ENCODE measurements around the gene FIGNL2. TPM values are rescaled to one million over a fixed set of nuclear protein-coding genes. Genes with fewer than 3 reads are reported as not detected.

FIGNL2 gene
- total RNA-seq, 1 donor from 2014 or later: 9.3 TPM

DNA sequence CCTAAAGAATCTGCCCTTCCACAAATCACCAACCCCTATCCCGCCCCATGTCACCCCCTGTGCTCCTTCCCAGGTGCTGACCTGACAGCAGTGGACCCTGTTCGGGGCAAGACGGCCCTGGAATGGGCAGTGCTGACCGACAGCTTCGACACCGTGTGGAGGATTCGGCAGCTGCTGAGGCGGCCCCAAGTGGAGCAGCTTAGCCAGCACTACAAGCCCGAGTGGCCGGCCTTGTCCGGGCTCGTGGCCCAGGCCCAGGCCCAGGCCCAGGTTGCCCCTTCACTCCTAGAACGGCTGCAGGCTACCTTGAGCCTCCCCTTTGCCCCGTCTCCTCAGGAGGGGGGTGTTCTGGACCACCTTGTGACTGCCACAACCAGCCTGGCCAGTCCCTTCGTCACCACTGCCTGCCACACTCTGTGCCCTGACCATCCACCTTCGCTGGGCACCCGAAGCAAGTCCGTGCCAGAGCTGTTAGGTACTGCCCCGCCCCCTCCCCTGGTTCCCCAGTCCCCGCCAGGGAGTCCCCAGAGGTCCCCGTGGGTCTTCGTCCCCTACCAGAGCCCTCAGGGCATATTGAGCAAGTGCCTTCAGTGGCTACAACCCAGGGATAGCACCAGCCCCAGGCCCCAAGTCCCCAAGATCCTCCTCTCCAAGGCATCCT lies 42.1 kb upstream of the FIGNL2 start:
- no peak for DNase-seq (ENCODE audit: low spot score)
- H3K27me3 ChIP-seq: peaks cover 3% of the 10 kb centered on the region
- H3K27ac Mint-ChIP-seq: no peak overlapping the region

DNA sequence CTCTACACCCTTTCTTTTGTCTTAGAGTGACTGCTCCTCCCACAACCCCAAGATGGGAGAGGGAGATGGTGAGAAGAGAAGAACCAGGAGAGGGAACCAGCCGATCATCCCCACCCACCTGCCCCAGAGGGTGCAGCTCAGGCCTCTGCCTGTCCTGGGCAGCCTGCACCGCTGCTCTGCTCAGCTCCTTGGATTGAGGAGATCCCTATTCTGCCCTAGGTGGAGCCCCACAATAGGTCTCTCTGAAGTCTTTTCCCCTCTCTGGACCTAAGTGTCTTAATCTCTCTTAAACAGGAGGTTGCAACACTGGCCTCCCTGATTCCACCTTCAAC lies 41.6 kb upstream of the FIGNL2 start:
- TF ChIP-seq EZH2phosphoT487 (IDR thresholded peaks at IDR 0.05): no peak
- TF ChIP-seq, protein P1, sequence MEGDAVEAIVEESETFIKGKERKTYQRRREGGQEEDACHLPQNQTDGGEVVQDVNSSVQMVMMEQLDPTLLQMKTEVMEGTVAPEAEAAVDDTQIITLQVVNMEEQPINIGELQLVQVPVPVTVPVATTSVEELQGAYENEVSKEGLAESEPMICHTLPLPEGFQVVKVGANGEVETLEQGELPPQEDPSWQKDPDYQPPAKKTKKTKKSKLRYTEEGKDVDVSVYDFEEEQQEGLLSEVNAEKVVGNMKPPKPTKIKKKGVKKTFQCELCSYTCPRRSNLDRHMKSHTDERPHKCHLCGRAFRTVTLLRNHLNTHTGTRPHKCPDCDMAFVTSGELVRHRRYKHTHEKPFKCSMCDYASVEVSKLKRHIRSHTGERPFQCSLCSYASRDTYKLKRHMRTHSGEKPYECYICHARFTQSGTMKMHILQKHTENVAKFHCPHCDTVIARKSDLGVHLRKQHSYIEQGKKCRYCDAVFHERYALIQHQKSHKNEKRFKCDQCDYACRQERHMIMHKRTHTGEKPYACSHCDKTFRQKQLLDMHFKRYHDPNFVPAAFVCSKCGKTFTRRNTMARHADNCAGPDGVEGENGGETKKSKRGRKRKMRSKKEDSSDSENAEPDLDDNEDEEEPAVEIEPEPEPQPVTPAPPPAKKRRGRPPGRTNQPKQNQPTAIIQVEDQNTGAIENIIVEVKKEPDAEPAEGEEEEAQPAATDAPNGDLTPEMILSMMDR (IDR thresholded peaks at IDR 0.05): no peak
- TF ChIP-seq EZH2 (IDR thresholded peaks at IDR 0.05): no peak
- no peaks in the 10 kb centered on the region for H3K79me2 ChIP-seq (ENCODE audit: low read depth)
- no peak overlapping the region for H3K4me2 ChIP-seq
- no peak overlapping the region for H3K4me3 ChIP-seq
- Mint-ChIP-seq H3K9me3 (no peaks in the 10 kb centered on the region), H3K4me3 (no peak overlapping the region), H3K36me3 (no peaks in the 10 kb centered on the region), H3K27me3 (ENCODE audit: insufficient read depth, low read depth) (peaks cover 19% of the 10 kb centered on the region), H3K4me1 (peaks cover 16% of the 10 kb centered on the region), H3K27ac (no peak overlapping the region)
- peaks cover 3% of the 10 kb centered on the region for H3K27me3 ChIP-seq
- H3K4me1 ChIP-seq: peaks cover 7% of the 10 kb centered on the region
- no peaks in the 10 kb centered on the region for H3K9me3 ChIP-seq (ENCODE audit: low read depth)
- peaks cover 5% of the 10 kb centered on the region for H3F3A ChIP-seq (ENCODE audit: low read depth)
- H4K20me1 ChIP-seq (ENCODE audit: low read depth): no peaks in the 10 kb centered on the region
- no peak for DNase-seq (ENCODE audit: low spot score)
- H3K36me3 ChIP-seq: no peaks in the 10 kb centered on the region
- no peak overlapping the region for H3K27ac ChIP-seq
- no peak overlapping the region for H3K9ac ChIP-seq
- no peak overlapping the region for H2AFZ ChIP-seq (replicated peaks)

More for the DNA sequence above, 42.1 kb upstream of the FIGNL2 start:
- Mint-ChIP-seq H3K4me3 (no peak overlapping the region), H3K27me3 (ENCODE audit: insufficient read depth, low read depth) (peaks cover 17% of the 10 kb centered on the region), H3K4me1 (peaks cover 20% of the 10 kb centered on the region), H3K9me3 (no peaks in the 10 kb centered on the region), H3K36me3 (no peaks in the 10 kb centered on the region)
- Histone ChIP-seq H3K27ac (no peak overlapping the region), H3K36me3 (no peaks in the 10 kb centered on the region), H3K4me1 (peaks cover 12% of the 10 kb centered on the region), H3K9ac (no peak overlapping the region), H3K79me2 (ENCODE audit: low read depth) (no peaks in the 10 kb centered on the region), H3F3A (ENCODE audit: low read depth) (peaks cover 10% of the 10 kb centered on the region), H4K20me1 (ENCODE audit: low read depth) (no peaks in the 10 kb centered on the region), H2AFZ (replicated peaks) (no peak overlapping the region), H3K9me3 (ENCODE audit: low read depth) (no peaks in the 10 kb centered on the region), H3K4me3 (no peak overlapping the region), H3K4me2 (no peak overlapping the region)
- TF ChIP-seq, protein P1 (IDR thresholded peaks at IDR 0.05): no peak
- TF ChIP-seq EZH2 (IDR thresholded peaks at IDR 0.05) (no peak), EZH2phosphoT487 (IDR thresholded peaks at IDR 0.05) (no peak)

DNA sequence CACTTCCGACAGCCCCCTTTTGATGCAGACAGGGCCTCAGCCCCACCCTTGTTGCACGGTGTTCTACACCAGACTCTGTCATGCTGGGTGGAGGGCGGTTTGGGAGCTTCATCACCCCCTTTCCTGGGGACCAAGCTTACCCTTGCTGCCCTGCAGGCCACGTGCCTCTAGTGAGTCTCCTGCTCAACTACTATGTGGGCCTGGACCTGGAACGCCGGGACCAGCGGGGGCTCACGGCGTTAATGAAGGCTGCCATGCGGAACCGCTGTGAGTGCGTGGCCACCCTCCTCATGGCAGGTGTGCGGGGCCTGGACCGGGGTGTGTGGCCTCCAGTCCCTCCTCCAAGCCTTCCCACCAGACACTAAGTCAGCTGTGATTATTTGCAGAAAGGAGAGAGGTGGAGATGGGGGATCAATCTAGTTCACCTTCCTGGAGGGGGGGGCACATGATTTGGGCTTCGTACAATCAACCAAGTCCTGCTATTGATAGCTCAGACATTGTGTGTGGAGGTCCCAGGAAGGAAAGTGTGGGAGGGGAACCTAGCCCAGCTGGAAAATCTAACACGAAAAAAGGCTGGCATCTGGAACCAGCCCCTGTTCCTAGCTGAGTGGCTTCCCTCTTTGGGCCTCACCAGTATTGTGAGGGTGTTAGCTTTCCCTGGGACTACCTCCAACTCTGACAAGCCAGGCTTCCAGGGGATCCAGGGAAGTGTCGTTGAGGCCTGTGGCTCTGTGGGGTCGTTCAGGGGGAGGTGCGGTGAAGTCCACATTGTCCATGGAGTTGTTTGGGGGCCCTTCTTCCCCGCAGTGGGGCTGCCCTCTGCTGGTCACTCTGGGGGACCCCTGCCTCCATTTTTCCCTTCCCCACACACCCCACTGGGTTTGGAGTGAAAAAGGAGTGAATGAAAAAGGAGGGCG lies 41.0 kb upstream of the FIGNL2 start:
- DNase-seq (ENCODE audit: low spot score): no peak
- no peak overlapping the region for H2AFZ ChIP-seq (replicated peaks)

More for the DNA sequence above, 41.0 kb upstream of the FIGNL2 start:
- H3K9ac ChIP-seq: no peak overlapping the region
- Mint-ChIP-seq H3K27me3 (ENCODE audit: insufficient read depth, low read depth) (peaks cover 22% of the 10 kb centered on the region), H3K36me3 (no peaks in the 10 kb centered on the region), H3K9me3 (no peaks in the 10 kb centered on the region), H3K27ac (no peak overlapping the region), H3K4me1 (peaks cover 13% of the 10 kb centered on the region), H3K4me3 (no peak overlapping the region)
- H3K27ac ChIP-seq: no peak overlapping the region
- H3K4me1 ChIP-seq: peaks cover 6% of the 10 kb centered on the region
- no peaks in the 10 kb centered on the region for H3K9me3 ChIP-seq (ENCODE audit: low read depth)
- no peak overlapping the region for H3K4me2 ChIP-seq
- H3K4me3 ChIP-seq: no peak overlapping the region
- H4K20me1 ChIP-seq (ENCODE audit: low read depth): no peaks in the 10 kb centered on the region
- no peaks in the 10 kb centered on the region for H3K36me3 ChIP-seq
- no peaks in the 10 kb centered on the region for H3K79me2 ChIP-seq (ENCODE audit: low read depth)
- TF ChIP-seq EZH2phosphoT487 (IDR thresholded peaks at IDR 0.05): no peak
- no peak for TF ChIP-seq EZH2 (IDR thresholded peaks at IDR 0.05)
- TF ChIP-seq, protein P1 (IDR thresholded peaks at IDR 0.05): peak; percentile 39
- H3K27me3 ChIP-seq: peaks cover 3% of the 10 kb centered on the region
- peaks cover 5% of the 10 kb centered on the region for H3F3A ChIP-seq (ENCODE audit: low read depth)
